ENCODE results near the gene FAM156A.
"Not testable (repeated sequence)": the region's sequence is repeated elsewhere in the genome, so short reads cannot be mapped to it uniquely, and the experiment has no call there.

The FAM156A gene

GRCh38 chrX:52934704-52935469, 23.4 kb downstream of the FAM156A start:
- TF ChIP-seq CTCF (IDR thresholded peaks at IDR 0.05) (peak; percentile 75), ZFX (IDR thresholded peaks at IDR 0.05; ENCODE audit: borderline replicate concordance) (no peak)

GRCh38 chrX:52933976-52934703, 24.2 kb downstream of the FAM156A start:
- TF ChIP-seq CTCF (IDR thresholded peaks at IDR 0.05) (no peak), ZFX (IDR thresholded peaks at IDR 0.05; ENCODE audit: borderline replicate concordance) (no peak)
- peak overlapping the region; percentile 83 for H3K27ac ChIP-seq

More at GRCh38 chrX:52934704-52935469, 23.4 kb downstream of the FAM156A start:
- H3K27ac ChIP-seq, result peak overlapping the region; percentile 83

GRCh38 chrX:52933213-52933612, 25.1 kb downstream of the FAM156A start:
- no peak overlapping the region for H3K27ac ChIP-seq

GRCh38 chrX:52930214-52930613, 28.1 kb downstream of the FAM156A start:
- H3K27ac ChIP-seq, result not testable (repeated sequence)

More at GRCh38 chrX:52933213-52933612, 25.1 kb downstream of the FAM156A start:
- TF ChIP-seq ZFX (IDR thresholded peaks at IDR 0.05; ENCODE audit: borderline replicate concordance) (no peak), CTCF (IDR thresholded peaks at IDR 0.05) (no peak)

- no peak overlapping the region for H3K27ac ChIP-seq
- TF ChIP-seq ZFX (IDR thresholded peaks at IDR 0.05; ENCODE audit: borderline replicate concordance), result no peak
- no peak for TF ChIP-seq CTCF (IDR thresholded peaks at IDR 0.05)
Observed at GRCh38 chrX:52923781-52924241, 34.5 kb downstream of the FAM156A start.

- not testable (repeated sequence) for H3K27ac ChIP-seq
Observed at GRCh38 chrX:52914704-52915103, 43.6 kb downstream of the FAM156A start.

- not testable (repeated sequence) for H3K27ac ChIP-seq
Observed at GRCh38 chrX:52913681-52914080, 44.6 kb downstream of the FAM156A start.

- not testable (repeated sequence) for H3K27ac ChIP-seq
Observed at GRCh38 chrX:52909313-52909969, 48.9 kb downstream of the FAM156A start.

GRCh38 chrX:52907900-52908299, 50.4 kb downstream of the FAM156A start:
- not testable (repeated sequence) for H3K27ac ChIP-seq

GRCh38 chrX:52907137-52907536, 51.2 kb downstream of the FAM156A start:
- not testable (repeated sequence) for H3K27ac ChIP-seq

- H3K27ac ChIP-seq, result not testable (repeated sequence)
Observed at GRCh38 chrX:52906072-52906471, 52.2 kb downstream of the FAM156A start.

- H3K27ac ChIP-seq, result not testable (repeated sequence)
Observed at GRCh38 chrX:52905531-52905930, 52.8 kb downstream of the FAM156A start.

Data from 22Rv1 (cell line).